ENCODE results near the gene ALAD. TPM values are rescaled to one million over a fixed set of nuclear protein-coding genes. Genes with fewer than 3 reads are reported as not detected.
"Not testable (repeated sequence)": the region's sequence is repeated elsewhere in the genome, so short reads cannot be mapped to it uniquely, and the experiment has no call there.

Gene ALAD
- polyA plus RNA-seq, 1 experiment: 11.8 TPM

- TF ChIP-seq CTCF (IDR thresholded peaks at IDR 0.05; ENCODE audit: low read depth, low read length): no peak
- no peak for DNase-seq (ENCODE audit: low read depth, low spot score)
- Histone ChIP-seq H3K4me3 (ENCODE audit: low read depth, low read length) (no peak overlapping the region), H3K27me3 (ENCODE audit: control insufficient read depth, insufficient read depth, low read length) (peaks cover 5% of the 10 kb centered on the region), H3K9me3 (ENCODE audit: control insufficient read depth, insufficient read depth, low read length) (no peaks in the 10 kb centered on the region; the same call in 1 of the 2 replicates), H3K27ac (ENCODE audit: low read depth, low read length) (no peak overlapping the region)
- ChIA-PET CTCF (no interaction called here), POLR2A (no interaction called here)
Measured at GRCh38 chr9:113370806-113371325, 30.2 kb downstream of the ALAD start.

- ChIA-PET POLR2A (interaction anchor here (0.6 kb wide), 1 partner anchor 11 kb away, joined by 3 read pairs; no protein-coding TSS in a partner anchor), CTCF (no interaction called here)
- TF ChIP-seq CTCF (IDR thresholded peaks at IDR 0.05; ENCODE audit: low read depth, low read length): no peak
Measured at GRCh38 chr9:113369855-113370140, 31.3 kb downstream of the ALAD start.

GRCh38 chr9:113368982-113369854 lies 31.9 kb downstream of the ALAD start:
- CTCF ChIA-PET: interaction anchor here (0.7 kb wide), 1 partner anchor 101 kb away, joined by 3 read pairs; no protein-coding TSS in a partner anchor

More at GRCh38 chr9:113369855-113370140, 31.3 kb downstream of the ALAD start:
- H3K27ac ChIP-seq (ENCODE audit: low read depth, low read length): no peak overlapping the region
- H3K27me3 ChIP-seq (ENCODE audit: control insufficient read depth, insufficient read depth, low read length): peaks cover 5% of the 10 kb centered on the region
- H3K4me3 ChIP-seq (ENCODE audit: low read depth, low read length): no peak overlapping the region
- no peak for DNase-seq (ENCODE audit: low read depth, low spot score)
- H3K9me3 ChIP-seq (ENCODE audit: control insufficient read depth, insufficient read depth, low read length): no peaks in the 10 kb centered on the region; the same call in 1 of the 2 replicates

DNA sequence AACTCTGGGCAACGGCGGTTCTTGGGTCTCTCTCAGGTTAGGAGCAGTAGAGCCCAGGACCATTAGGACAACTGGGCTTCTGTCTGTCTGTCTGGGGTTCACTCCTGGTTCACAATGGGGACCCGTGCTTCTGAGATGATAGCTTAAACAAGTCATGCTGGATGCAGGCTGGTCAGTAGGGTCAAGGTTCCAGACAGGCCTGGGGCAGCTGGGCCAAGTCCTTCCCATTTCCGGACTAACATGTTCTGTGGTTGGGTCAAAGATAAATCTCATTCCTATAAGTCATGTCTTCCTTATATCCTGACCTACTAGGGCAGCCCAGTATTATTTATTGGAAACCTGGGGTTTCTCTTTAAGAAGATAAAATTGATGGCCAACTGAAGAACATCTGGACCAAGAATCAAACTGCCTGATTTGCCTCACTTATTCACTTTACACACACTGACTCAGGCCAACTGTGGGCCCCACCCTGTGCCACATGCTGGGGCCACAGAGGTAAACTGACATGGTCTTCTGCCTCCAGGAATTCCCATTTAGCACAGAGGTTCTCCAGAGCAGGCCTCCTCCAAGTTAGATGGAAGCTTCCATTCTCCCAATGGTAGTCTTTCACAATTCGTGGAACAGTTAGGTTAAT lies 32.6 kb downstream of the ALAD start:
- Histone ChIP-seq H3K9me3 (ENCODE audit: control insufficient read depth, insufficient read depth, low read length) (no peaks in the 10 kb centered on the region), H3K4me3 (ENCODE audit: low read depth, low read length) (no peak overlapping the region), H3K27me3 (ENCODE audit: control insufficient read depth, insufficient read depth, low read length) (peaks cover 5% of the 10 kb centered on the region), H3K27ac (ENCODE audit: low read depth, low read length) (no peak overlapping the region)
- CTCF ChIA-PET: interaction anchor here (0.7 kb wide), 1 partner anchor 102 kb away, joined by 3 read pairs; no protein-coding TSS in a partner anchor
- TF ChIP-seq CTCF (IDR thresholded peaks at IDR 0.05; ENCODE audit: low read depth, low read length): no peak
- POLR2A ChIA-PET: no interaction called here
- DNase-seq (ENCODE audit: low read depth, low spot score): no peak

More at GRCh38 chr9:113368982-113369854, 31.9 kb downstream of the ALAD start:
- Histone ChIP-seq H3K4me3 (ENCODE audit: low read depth, low read length) (no peak overlapping the region), H3K9me3 (ENCODE audit: control insufficient read depth, insufficient read depth, low read length) (no peaks in the 10 kb centered on the region; the same call in 1 of the 2 replicates), H3K27me3 (ENCODE audit: control insufficient read depth, insufficient read depth, low read length) (peaks cover 5% of the 10 kb centered on the region), H3K27ac (ENCODE audit: low read depth, low read length) (no peak overlapping the region)
- POLR2A ChIA-PET: no interaction called here
- no peak for DNase-seq (ENCODE audit: low read depth, low spot score)
- no peak for TF ChIP-seq CTCF (IDR thresholded peaks at IDR 0.05; ENCODE audit: low read depth, low read length)

DNA sequence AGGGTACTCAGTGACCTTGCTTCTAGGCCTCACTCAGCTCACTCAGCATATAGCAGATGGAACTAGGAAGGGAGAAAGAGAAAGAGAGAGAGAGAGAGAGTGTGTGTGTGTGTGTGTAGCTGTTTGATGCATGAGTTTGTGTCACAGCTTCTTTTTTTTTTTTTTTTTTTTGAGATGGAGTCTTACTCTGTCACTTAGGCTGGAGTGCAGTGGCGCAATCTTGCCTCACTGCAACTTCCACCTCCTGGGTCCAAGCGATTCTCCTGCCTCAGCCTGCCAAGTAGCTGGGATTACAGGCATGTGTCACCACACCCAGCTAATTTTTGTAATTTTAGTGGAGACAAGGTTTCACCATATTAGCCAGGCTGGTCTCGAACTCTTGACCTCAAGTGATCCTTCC lies 35.4 kb downstream of the ALAD start:
- H3K27me3 ChIP-seq (ENCODE audit: control insufficient read depth, insufficient read depth, low read length); CTCF ChIA-PET; POLR2A ChIA-PET; H3K27ac ChIP-seq (ENCODE audit: low read depth, low read length); H3K9me3 ChIP-seq (ENCODE audit: control insufficient read depth, insufficient read depth, low read length); DNase-seq (ENCODE audit: low read depth, low spot score); H3K4me3 ChIP-seq (ENCODE audit: low read depth, low read length): not testable (repeated sequence)
